HUES6 (cell line): ENCODE results near the gene CRTAC1.
A peak's percentile ranks its signal among the peaks of the same experiment; 100 is the strongest.

ENCODE experiments used
- H3K27ac ChIP-seq: 2 replicates; pipeline ENCODE4 v1.7.0; 2013; ENCODE audit warnings: low read depth, mild to moderate bottlenecking, low read length, inconsistent platforms
- H3K27me3 ChIP-seq: 2 replicates; pipeline ENCODE4 v1.6.1; 2013; ENCODE audit warnings: low read length; ENCODE audit not compliant: control insufficient read depth, insufficient read depth
- H3K36me3 ChIP-seq: 2 replicates; pipeline ENCODE4 v1.6.1; 2013; ENCODE audit warnings: low read length; ENCODE audit not compliant: control insufficient read depth, insufficient read depth
- H3K4me1 ChIP-seq: 2 replicates; pipeline ENCODE4 v1.6.1; 2013; ENCODE audit warnings: low read length; ENCODE audit not compliant: control insufficient read depth, insufficient read depth
- H3K4me3 ChIP-seq: 2 replicates; pipeline ENCODE4 v1.5.1; 2013; ENCODE audit warnings: low read depth, low read length
- H3K9ac ChIP-seq: one replicate; pipeline ENCODE4 v1.6.1; 2013; ENCODE audit warnings: mild to moderate bottlenecking, low read length
- H3K9me3 ChIP-seq: 2 replicates; pipeline ENCODE4 v1.6.1; 2013; ENCODE audit warnings: low read depth, low read length; ENCODE audit not compliant: control insufficient read depth, insufficient read depth

CRTAC1 gene

DNA sequence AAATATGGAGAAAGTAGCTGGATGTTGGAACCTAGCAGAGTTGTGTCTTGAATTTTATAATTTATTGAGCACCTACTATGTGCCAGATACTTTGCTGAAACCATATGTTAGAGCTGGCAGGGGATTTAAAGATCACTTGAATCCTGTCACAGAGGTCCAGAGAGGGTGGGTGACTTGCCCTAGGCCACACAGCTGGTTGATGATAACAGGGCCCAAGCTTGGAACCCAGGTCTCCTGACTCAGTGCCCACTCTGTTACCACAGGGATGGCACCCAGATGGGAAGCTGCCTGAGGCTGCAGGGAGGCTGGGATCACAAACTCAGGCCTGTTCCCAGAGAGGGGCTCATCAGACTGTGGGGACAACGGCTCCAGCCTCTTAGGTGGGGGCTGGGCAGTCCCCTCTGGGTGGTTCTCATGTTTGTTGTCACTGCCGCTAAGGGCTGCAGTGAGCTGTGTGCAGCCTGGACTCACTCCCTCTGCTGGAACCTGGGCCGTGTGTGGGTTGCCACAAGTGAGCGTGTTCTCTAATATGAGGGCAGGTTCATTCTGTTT is 162.2 kb downstream of the CRTAC1 start:
- Histone ChIP-seq H3K27ac (no peak overlapping the region), H3K4me1 (peaks cover 12% of the 10 kb centered on the region), H3K36me3 (no peaks in the 10 kb centered on the region), H3K9ac (no peak overlapping the region), H3K9me3 (no peaks in the 10 kb centered on the region), H3K27me3 (no peaks in the 10 kb centered on the region), H3K4me3 (no peak overlapping the region)

DNA sequence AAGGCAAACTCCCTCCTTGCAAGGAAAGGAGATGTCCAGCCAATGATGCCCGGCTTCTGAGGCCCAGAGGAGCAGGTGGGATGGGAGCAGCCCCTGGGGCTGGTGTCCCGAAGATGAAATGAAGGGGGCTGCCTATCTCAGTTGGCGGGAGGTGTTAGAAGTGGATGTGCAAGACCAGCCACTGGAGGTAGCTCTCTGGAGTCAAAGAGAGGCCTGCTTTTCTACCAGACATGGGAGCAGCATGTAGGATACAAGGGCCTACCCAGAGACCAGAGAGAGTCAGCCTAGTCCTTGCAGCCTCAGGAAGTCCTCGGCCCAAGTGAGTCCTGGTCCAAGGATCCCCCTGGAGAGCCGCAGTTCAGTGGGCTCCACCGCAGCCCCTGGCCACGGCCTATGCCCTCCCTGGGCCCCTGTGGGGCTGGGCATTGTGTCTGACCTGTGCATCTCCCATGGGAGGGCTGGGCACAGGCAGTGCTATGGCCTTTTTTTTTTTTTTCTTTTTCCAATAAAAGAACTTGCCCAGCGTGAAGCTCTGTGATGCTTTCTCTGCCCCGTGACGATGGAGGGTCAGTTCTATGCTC is 163.1 kb downstream of the CRTAC1 start:
- no peaks in the 10 kb centered on the region for H3K36me3 ChIP-seq
- peaks cover 12% of the 10 kb centered on the region for H3K4me1 ChIP-seq
- no peak overlapping the region for H3K4me3 ChIP-seq
- no peak overlapping the region for H3K27ac ChIP-seq
- no peaks in the 10 kb centered on the region for H3K9me3 ChIP-seq
- no peaks in the 10 kb centered on the region for H3K27me3 ChIP-seq
- H3K9ac ChIP-seq, result no peak overlapping the region

DNA sequence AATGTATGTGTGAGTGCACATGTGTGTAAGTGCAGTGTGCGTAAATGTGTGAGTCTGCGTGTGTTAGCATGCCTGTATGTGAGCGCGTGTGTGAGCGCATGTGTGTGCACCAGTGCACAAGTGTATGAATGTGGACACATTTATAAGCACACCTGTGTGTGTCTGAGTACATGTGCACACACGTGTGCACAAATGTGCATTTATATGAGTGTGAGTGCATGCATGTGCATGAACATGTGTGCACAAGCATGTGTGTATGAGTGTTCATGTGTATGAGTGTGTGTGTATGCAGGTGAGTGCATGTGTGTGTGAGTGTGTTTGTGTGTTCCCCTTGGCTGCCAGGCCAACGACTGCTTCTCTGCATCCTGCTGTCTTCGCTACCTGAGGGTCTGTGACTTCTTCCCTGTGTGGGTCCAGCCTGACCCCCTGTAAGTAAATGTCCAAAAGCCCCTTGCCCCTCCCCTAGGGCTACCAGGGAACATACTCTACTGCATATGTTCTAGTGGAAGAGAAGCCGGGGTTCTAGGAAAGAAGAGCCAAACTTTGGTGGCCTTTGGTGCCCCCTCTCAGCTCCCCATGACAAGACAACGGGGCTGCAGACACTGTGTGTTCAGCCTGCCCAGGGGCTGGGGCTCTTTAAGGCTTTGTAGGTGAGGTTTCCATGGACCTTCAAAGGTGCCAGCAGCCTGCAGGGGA is 163.7 kb downstream of the CRTAC1 start:
- Histone ChIP-seq H3K9me3 (no peaks in the 10 kb centered on the region), H3K27me3 (no peaks in the 10 kb centered on the region)

DNA sequence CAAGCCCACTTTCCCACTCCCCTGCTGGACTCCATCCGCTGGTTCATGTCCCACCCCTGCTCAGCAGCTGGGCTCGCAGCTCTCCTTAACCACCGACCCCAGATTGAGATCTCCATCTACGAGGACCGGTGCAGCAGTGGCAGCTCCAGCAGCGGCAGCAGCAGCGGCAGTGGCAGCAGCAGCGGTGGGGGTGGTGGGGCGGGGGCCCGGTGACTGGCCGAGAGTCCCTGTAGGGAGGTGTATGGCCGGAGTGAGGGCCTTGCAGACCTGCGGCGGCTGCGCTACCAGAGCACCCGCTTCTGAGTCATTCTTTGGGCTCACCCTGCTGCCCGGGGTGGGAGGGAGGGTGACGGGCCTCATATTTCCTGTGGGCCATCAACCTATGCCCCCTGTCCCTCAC is 164.9 kb downstream of the CRTAC1 start:
- Histone ChIP-seq H3K9me3 (no peaks in the 10 kb centered on the region), H3K4me1 (peaks cover 22% of the 10 kb centered on the region), H3K4me3 (no peak overlapping the region), H3K27me3 (no peaks in the 10 kb centered on the region), H3K9ac (no peak overlapping the region), H3K36me3 (no peaks in the 10 kb centered on the region), H3K27ac (no peak overlapping the region)

More for the DNA sequence above, 163.7 kb downstream of the CRTAC1 start:
- Histone ChIP-seq H3K36me3 (no peaks in the 10 kb centered on the region), H3K9ac (no peak overlapping the region), H3K27ac (no peak overlapping the region), H3K4me3 (no peak overlapping the region), H3K4me1 (peaks cover 18% of the 10 kb centered on the region)

DNA sequence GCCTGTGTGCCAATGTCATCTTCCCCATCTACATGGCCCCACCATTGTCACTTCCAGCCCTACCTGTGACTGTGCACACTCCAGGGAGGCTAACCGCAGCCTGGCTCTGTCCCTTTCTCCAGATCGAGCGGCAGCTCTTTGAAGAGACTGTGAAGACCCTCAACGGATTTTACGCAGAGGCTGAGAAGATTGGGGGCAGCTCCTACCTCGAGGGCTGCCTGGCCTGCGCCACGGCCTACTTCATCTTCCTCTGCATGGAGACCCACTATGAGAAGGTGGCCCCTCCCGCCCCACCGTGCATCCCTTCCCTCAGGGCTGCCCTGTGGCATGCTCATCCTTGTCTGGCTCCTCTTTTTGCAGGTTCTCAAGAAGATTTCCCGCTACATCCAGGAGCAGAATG is 166.6 kb downstream of the CRTAC1 start:
- Histone ChIP-seq H3K27me3 (0 out of 2 replicates have a peak, but pooled peaks cover under 1% of the 10 kb centered on the region), H3K4me3 (no peak overlapping the region), H3K9ac (no peak overlapping the region), H3K36me3 (no peaks in the 10 kb centered on the region), H3K4me1 (peaks cover 16% of the 10 kb centered on the region), H3K9me3 (no peaks in the 10 kb centered on the region), H3K27ac (no peak overlapping the region)

DNA sequence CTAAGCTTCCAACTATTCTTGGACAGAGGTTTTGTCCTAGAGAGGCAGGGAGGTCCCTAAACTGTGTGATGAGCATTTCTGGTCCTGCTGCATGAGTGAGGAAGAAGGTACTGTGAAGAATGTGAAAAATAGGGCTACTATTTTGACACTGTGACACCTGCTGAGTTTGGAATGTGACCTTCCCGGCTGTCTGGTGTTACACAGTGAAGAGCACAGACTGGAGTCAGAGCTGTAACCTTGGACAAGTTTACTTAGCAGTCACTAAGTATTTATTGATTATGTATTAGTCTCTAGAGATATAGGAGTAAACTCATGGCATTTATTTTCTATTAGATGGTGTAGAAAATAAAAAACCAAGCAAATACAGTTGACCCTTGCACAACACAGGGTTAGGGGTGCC is 168.5 kb downstream of the CRTAC1 start:
- H3K27me3 ChIP-seq, result 0 out of 2 replicates have a peak, but pooled peaks cover 2% of the 10 kb centered on the region
- no peak overlapping the region for H3K9ac ChIP-seq
- H3K9me3 ChIP-seq, result no peaks in the 10 kb centered on the region
- H3K4me1 ChIP-seq, result peaks cover 18% of the 10 kb centered on the region
- H3K27ac ChIP-seq, result no peak overlapping the region
- H3K36me3 ChIP-seq, result no peaks in the 10 kb centered on the region
- H3K4me3 ChIP-seq, result no peak overlapping the region

DNA sequence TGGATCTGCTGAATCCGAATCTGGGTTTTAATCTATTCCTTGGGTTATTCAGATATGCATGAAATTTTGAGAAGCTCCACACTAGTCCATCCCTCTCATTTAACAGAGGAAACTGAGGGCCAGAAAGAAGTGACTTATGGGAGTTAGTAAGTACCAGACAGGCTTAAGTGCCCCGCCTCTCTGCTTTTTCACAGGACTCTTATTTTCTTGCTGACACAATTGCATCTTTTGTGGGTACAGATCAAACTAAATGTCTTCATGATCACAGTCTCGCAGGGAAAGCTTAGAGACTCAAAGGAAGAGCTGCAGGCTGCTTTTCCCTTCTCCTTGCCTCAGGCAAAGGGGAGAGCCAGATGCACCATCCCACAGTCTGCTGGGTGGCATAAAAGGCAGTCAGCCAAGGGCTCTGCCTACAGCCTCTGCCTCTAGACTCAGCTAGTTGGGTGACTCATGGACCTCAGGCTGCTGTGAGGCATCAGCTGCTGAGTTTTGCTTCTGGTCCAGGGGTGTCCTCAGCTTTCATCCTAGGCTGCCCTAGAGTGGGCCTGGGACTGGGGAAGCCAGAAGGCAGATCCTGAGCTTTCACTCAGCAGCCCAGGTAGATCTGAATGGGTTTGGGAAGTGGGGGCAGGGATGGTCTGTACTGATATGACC is 169.2 kb downstream of the CRTAC1 start:
- no peak overlapping the region for H3K4me3 ChIP-seq
- H3K27ac ChIP-seq, result no peak overlapping the region
- H3K9me3 ChIP-seq, result no peaks in the 10 kb centered on the region
- no peak overlapping the region for H3K9ac ChIP-seq
- 0 out of 2 replicates have a peak, but pooled peaks cover 2% of the 10 kb centered on the region for H3K27me3 ChIP-seq
- H3K36me3 ChIP-seq, result no peaks in the 10 kb centered on the region
- peaks cover 18% of the 10 kb centered on the region for H3K4me1 ChIP-seq

DNA sequence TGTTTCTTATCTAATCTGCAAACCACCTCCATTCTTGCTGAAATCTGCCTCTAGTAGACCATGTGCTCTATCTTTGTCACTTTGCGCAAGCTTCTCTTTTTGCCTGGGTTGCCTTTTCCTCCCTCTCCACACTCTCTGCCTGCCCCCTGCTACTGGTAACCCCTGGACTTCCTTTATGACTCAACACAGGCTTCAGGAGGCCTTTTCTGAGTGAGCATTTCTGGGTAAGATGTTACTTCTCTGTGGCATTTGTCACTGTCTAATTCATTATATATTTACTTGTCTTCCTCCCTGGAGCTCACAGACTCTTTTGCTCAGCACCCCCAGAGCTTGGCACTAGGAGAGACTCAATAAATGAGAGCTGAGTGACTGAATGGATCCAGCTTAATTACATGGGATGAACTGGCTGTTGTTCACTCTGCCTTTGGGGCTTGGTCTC is 172.4 kb downstream of the CRTAC1 start:
- Histone ChIP-seq H3K9ac (peak overlapping the region; percentile 3), H3K4me1 (peaks cover 18% of the 10 kb centered on the region), H3K36me3 (no peaks in the 10 kb centered on the region), H3K9me3 (no peaks in the 10 kb centered on the region), H3K4me3 (no peak overlapping the region), H3K27me3 (peaks cover 27% of the 10 kb centered on the region), H3K27ac (no peak overlapping the region)

DNA sequence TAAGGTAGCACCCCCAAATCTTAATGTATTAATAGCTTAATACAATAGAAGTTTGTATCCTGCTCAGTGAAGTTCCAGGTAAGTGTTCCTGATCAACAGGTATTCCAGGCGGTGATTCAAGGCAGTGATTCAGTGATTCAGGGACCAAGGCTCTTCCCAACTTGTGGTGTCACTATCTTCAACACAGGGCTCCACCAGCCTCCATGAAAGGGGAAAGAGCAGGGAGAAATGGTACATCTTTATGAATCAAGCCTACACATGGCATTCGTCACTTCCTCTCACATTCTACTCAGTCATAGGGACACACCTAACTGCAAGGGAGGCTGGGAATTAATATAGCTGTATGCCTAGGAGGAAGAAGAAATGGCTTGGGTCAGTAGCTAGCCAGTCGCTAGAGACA is 175.7 kb downstream of the CRTAC1 start:
- Histone ChIP-seq H3K9ac (no peak overlapping the region), H3K27me3 (peaks cover 57% of the 10 kb centered on the region), H3K4me3 (no peak overlapping the region), H3K9me3 (no peaks in the 10 kb centered on the region), H3K36me3 (no peaks in the 10 kb centered on the region), H3K27ac (no peak overlapping the region), H3K4me1 (0 out of 2 replicates have a peak, but pooled peaks cover 4% of the 10 kb centered on the region)

DNA sequence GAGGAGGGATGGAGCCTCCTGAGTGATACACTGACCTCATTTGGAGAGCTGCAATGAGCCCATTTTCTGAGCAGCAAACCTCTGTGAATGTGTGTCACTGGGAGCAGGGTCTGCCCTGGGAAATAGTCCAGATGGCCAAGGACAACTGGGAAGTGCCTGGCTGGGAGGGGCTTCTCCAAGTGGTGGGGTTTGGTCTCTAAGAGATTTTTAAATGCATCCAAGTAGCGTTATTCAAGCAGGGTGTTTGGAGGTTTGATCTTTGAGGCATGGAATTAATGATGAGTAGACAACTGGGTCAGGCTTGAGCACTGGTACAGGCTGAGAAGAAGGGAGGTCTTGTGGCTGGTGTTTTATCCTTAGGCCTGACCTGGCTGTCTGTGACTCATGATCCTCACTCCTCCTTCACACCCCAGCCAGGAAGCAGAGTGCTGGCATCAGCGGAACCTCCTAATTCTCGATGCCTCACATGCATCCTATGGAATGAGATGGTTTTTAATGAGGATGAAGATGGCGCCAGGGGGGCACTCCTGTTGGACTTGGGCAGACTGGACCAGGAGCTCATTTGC is 177.5 kb downstream of the CRTAC1 start:
- Histone ChIP-seq H3K36me3 (no peaks in the 10 kb centered on the region), H3K9ac (no peak overlapping the region), H3K4me3 (no peak overlapping the region), H3K9me3 (no peaks in the 10 kb centered on the region), H3K4me1 (peaks cover 3% of the 10 kb centered on the region; the same call in 1 of the 2 replicates), H3K27me3 (peaks cover 69% of the 10 kb centered on the region), H3K27ac (no peak overlapping the region)
